Nephron (organoid): Measurements from ENCODE around the gene KIF26B.

ENCODE experiments used
- H3K27ac Mint-ChIP-seq, 3 experiments: 2 replicates each; pipeline ENCODE4 v1.8.0; 2020; ENCODE audit warnings: mixed read lengths in 3 of 3, mild to moderate bottlenecking in 2 of 3, moderate library complexity in 1 of 3
- H3K27me3 Mint-ChIP-seq: 2 replicates; pipeline ENCODE4 v1.8.0; 2021; ENCODE audit warnings: low read depth, mild to moderate bottlenecking, moderate library complexity, mixed read lengths
- H3K36me3 Mint-ChIP-seq: 2 replicates; pipeline ENCODE4 v1.8.0; 2020; ENCODE audit warnings: low read depth, mixed read lengths
- H3K4me1 Mint-ChIP-seq: 2 replicates; pipeline ENCODE4 v1.8.0; 2020; ENCODE audit warnings: mixed read lengths
- H3K4me3 Mint-ChIP-seq, 3 experiments: 2 replicates each; pipeline ENCODE4 v1.8.0; 2020; ENCODE audit warnings: mild to moderate bottlenecking in 3 of 3, mixed read lengths in 3 of 3, moderate library complexity in 2 of 3
- H3K9me3 Mint-ChIP-seq: 2 replicates; pipeline ENCODE4 v1.8.0; 2020; ENCODE audit warnings: mixed read lengths
- TF ChIP-seq, protein P1 (sequence below), 3 experiments: fragments of 200-600 bp; sonication (generic); IDR thresholded peaks; one replicate each; pipeline ENCODE4 v1.5.0; 2021; ENCODE audit warnings: antibody characterized with exemption in 3 of 3; ENCODE audit not compliant: unreplicated experiment in 3 of 3

The KIF26B gene

DNA sequence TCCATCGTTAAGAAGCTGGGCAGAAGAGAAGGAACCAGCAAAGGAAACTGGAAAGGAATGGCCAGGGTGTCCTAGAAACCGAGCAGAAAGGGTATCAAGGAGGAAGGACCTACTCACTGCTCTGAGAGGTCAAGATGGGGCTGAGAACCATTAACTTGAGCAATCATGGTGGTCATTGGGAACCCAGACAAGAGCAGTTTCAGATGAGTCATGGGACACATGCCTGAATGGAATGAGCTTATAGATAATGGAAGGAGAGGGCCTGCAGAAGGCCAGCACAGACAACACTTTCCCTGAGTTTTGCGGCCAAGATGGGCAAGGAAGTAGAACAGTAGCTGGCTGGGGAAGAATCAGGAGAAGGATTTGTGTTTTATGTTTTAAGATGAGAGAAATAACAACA lies 383.2 kb downstream of the KIF26B start:
- no peak overlapping the region for H3K27ac Mint-ChIP-seq
- H3K4me3 Mint-ChIP-seq, result no peak overlapping the region
- peaks cover 26% of the 10 kb centered on the region for H3K36me3 Mint-ChIP-seq
- H3K9me3 Mint-ChIP-seq, result no peaks in the 10 kb centered on the region
- TF ChIP-seq, protein P1, sequence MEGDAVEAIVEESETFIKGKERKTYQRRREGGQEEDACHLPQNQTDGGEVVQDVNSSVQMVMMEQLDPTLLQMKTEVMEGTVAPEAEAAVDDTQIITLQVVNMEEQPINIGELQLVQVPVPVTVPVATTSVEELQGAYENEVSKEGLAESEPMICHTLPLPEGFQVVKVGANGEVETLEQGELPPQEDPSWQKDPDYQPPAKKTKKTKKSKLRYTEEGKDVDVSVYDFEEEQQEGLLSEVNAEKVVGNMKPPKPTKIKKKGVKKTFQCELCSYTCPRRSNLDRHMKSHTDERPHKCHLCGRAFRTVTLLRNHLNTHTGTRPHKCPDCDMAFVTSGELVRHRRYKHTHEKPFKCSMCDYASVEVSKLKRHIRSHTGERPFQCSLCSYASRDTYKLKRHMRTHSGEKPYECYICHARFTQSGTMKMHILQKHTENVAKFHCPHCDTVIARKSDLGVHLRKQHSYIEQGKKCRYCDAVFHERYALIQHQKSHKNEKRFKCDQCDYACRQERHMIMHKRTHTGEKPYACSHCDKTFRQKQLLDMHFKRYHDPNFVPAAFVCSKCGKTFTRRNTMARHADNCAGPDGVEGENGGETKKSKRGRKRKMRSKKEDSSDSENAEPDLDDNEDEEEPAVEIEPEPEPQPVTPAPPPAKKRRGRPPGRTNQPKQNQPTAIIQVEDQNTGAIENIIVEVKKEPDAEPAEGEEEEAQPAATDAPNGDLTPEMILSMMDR (IDR thresholded peaks at IDR 0.05; ENCODE audit: unreplicated experiment in 3 of 3), result no peak
- H3K27me3 Mint-ChIP-seq, result peaks cover 11% of the 10 kb centered on the region
- no peaks in the 10 kb centered on the region for H3K4me1 Mint-ChIP-seq

GRCh38 chr1:245538671-245539070 lies 383.9 kb downstream of the KIF26B start:
- no peak overlapping the region for H3K4me3 Mint-ChIP-seq
- no peaks in the 10 kb centered on the region for H3K4me1 Mint-ChIP-seq

DNA sequence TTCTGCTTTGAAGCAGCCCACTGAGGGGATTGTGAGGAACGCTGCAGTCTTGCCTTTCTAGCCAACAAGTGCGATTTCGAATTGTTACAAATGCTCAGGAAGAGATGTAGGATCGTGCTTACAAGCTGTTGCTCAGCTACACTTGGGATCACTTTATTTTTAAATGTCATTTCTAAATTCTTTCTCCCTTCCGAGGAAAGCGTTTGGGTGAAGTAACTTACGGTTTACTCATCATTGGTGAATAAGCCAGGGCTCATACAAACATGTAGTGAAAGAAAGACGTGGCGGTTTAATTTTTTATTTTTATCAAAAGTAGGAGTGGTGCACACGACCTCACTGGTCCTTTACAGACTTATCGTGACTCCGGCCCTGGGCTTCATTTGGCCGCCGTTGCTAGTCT lies 386.6 kb downstream of the KIF26B start:
- Mint-ChIP-seq H3K9me3 (no peaks in the 10 kb centered on the region), H3K36me3 (peaks cover 28% of the 10 kb centered on the region), H3K4me1 (no peaks in the 10 kb centered on the region), H3K27me3 (peaks cover 11% of the 10 kb centered on the region), H3K27ac (no peak overlapping the region), H3K4me3 (no peak overlapping the region)
- TF ChIP-seq, protein P1 (IDR thresholded peaks at IDR 0.05; ENCODE audit: unreplicated experiment in 3 of 3), result no peak

More at GRCh38 chr1:245538671-245539070, 383.9 kb downstream of the KIF26B start:
- TF ChIP-seq, protein P1 (IDR thresholded peaks at IDR 0.05; ENCODE audit: unreplicated experiment in 3 of 3), result no peak
- Mint-ChIP-seq H3K36me3 (peaks cover 32% of the 10 kb centered on the region), H3K27ac (no peak overlapping the region), H3K9me3 (no peaks in the 10 kb centered on the region), H3K27me3 (peaks cover 11% of the 10 kb centered on the region)

DNA sequence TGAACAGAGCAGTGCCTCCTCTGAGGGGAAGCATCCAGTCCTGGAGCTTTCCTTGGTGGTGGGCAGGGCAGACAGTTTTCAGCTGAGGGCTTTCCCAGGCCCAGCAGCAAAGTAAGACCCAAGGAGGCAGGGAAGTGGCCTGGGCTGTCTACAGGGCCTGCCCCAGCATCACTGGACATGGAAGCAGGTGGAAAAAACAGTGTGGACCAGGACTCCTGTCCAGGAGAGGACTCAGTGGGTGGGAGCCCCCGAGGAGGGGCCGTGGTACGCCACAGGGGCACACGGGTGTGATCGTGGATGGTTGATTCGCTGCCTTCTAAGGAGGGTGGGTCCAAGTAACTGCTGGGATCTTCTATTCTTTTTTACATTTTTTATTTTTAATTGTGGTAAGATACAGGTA lies 387.6 kb downstream of the KIF26B start:
- peaks cover 11% of the 10 kb centered on the region for H3K27me3 Mint-ChIP-seq

DNA sequence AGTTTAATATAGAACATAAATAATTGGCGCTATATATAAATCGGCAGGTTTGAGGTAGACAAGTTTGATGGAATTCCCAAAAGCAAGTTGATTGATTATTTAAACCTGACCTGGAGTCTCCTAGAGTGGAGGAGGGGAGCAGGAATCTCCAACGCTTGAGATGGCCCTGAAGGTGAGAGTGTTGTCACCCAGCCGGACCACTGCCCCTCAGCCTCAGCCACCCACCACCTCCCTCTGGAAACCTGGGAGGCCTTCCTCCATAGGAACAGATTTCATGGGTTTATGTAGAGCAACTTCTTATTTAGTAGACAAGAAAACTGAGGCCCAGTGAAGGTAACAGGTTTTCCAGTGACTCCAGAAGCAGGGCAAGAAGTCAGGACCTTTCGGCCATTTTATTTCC lies 389.5 kb downstream of the KIF26B start:
- peaks cover 11% of the 10 kb centered on the region for H3K27me3 Mint-ChIP-seq
- no peak overlapping the region for H3K27ac Mint-ChIP-seq
- peaks cover 32% of the 10 kb centered on the region for H3K36me3 Mint-ChIP-seq
- H3K4me3 Mint-ChIP-seq, result no peak overlapping the region
- H3K4me1 Mint-ChIP-seq, result no peaks in the 10 kb centered on the region
- no peaks in the 10 kb centered on the region for H3K9me3 Mint-ChIP-seq
- TF ChIP-seq, protein P1 (IDR thresholded peaks at IDR 0.05; ENCODE audit: unreplicated experiment in 3 of 3), result no peak

More for the DNA sequence above, 387.6 kb downstream of the KIF26B start:
- no peaks in the 10 kb centered on the region for H3K4me1 Mint-ChIP-seq
- no peaks in the 10 kb centered on the region for H3K9me3 Mint-ChIP-seq
- H3K27ac Mint-ChIP-seq, result no peak overlapping the region
- H3K36me3 Mint-ChIP-seq, result peaks cover 28% of the 10 kb centered on the region
- TF ChIP-seq, protein P1 (IDR thresholded peaks at IDR 0.05; ENCODE audit: unreplicated experiment in 3 of 3), result no peak
- no peak overlapping the region for H3K4me3 Mint-ChIP-seq

DNA sequence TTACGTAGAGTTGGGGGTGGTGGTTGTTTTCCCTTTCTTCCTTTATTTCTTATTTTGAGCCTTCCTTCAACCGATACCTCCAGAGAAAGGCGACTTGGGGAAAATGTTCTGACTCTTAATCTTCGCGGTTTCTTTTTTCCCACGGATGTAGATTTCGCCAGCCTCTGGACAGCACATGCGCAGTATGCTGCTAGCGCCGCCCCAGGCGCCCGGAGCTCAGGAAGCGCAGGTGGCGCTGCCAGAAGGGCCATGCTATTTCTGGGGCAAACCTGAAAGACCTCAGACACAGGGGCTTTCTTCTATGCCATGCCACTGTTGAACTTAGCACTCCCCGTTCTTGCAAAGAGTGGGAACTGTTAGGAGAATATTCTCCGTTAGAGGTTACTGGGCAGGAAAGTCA lies 392.1 kb downstream of the KIF26B start:
- H3K4me3 Mint-ChIP-seq, result no peak overlapping the region
- H3K36me3 Mint-ChIP-seq, result peaks cover 22% of the 10 kb centered on the region
- H3K27ac Mint-ChIP-seq, result no peak overlapping the region
- TF ChIP-seq, protein P1 (IDR thresholded peaks at IDR 0.05; ENCODE audit: unreplicated experiment in 3 of 3), result no peak
- peaks cover 5% of the 10 kb centered on the region for H3K4me1 Mint-ChIP-seq
- H3K27me3 Mint-ChIP-seq, result peaks cover 4% of the 10 kb centered on the region
- no peaks in the 10 kb centered on the region for H3K9me3 Mint-ChIP-seq
